Activated effector memory CD4-positive, alpha-beta T cell treated with anti-CD3 and anti-CD28 coated beads, Interleukin-2, amount 50 U/mL, for 16 hours (primary cell): Measurements from ENCODE around the gene FBXL7.

Experiments
- DNase-seq: peaks from one replicate; pipeline ENCODE4 v3.0.0-alpha.2; 2020

Gene FBXL7

GRCh38 chr5:15977851-15978250, 477.9 kb downstream of the FBXL7 start:
- no peak for DNase-seq

DNA sequence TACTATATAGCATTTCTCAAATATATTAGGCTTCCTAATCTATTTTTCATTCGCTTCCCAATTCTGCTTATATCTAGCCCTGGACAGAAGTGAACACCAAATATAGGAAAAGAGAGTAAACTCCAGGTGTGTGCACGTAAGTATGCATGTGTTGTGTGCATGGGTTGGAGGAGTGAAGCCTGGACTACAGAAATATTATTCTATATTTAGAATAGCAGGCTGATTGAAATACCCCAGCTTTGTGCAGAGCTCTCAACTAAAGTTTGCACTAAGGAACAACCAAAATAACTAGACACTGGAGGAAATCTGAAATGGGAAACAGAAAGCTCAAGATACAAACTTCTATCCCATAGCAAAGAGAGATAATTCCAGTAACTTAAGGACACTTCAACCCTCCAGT, 480.9 kb downstream of the FBXL7 start:
- no peak for DNase-seq

DNA sequence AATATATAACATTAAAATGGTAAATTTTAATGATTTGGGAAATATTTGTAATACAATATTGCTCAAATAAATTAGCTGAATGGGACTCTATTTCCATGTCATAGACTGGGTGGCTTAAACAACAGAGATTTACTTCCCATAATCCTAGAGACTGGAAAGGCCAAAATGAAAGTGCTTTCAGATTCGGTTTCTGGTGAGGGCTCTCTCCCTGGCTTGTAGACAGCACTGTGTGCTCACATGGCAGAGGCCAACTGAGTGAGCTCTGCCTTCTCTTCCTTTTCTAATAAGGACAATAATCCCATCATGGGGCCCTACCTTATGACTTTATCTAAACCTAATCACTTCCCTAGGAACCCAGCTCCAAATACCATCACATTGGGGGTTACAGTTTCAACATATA, 483.4 kb downstream of the FBXL7 start:
- no peak for DNase-seq
